ENCODE results near the gene STX3.

- TF ChIP-seq CTCF (conservative IDR thresholded peaks at IDR 0.05 in 1 of 2, IDR thresholded peaks at IDR 0.05 in 1 of 2; ENCODE audit: extremely low read depth in 1 of 2, insufficient read depth in 1 of 2, low read depth in 1 of 2, low read length in 2 of 2): no peak
- TF ChIP-seq EZH2 (IDR thresholded peaks at IDR 0.05; ENCODE audit: borderline replicate concordance, low read length): no peak
These were observed 55.7 kb downstream of the STX3 start for GRCh38 chr11:59810911-59811259.

Measured in mammary epithelial cell (primary cell).